ENCODE results near the gene SUGP2.
"Not testable (repeated sequence)": the region's sequence is repeated elsewhere in the genome, so short reads cannot be mapped to it uniquely, and the experiment has no call there.

SUGP2 gene

GRCh38 chr19:18990128-18990708, 43.1 kb downstream of the SUGP2 start:
- no peak for DNase-seq (ENCODE audit: low spot score)

DNA sequence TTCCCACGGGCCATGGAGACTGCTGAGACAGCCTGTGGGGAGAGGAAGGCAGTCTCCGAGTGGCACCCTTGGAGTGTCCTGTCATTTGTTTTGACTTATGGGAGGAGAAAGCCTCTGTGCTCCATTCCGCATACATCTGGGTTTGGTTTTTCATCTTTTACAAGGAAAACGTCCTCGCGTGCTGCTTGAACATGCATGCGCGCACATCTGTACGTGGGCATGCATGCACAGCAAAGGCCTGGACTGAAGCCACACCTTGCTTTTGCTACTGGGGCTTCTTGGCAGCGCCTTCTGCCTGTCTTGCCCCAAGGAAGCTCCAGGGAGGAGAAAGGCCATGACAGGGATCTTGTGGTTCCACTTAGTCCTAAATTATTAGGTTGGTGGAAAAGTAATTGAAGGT, 44.0 kb downstream of the SUGP2 start:
- no peak for DNase-seq (ENCODE audit: low spot score)

GRCh38 chr19:18987456-18987855, 45.9 kb downstream of the SUGP2 start:
- DNase-seq (ENCODE audit: low spot score), result no peak

- no peak for DNase-seq (ENCODE audit: low spot score)
Observed at GRCh38 chr19:18985257-18985656, 48.1 kb downstream of the SUGP2 start.

GRCh38 chr19:18984251-18984650, 49.1 kb downstream of the SUGP2 start:
- no peak for DNase-seq (ENCODE audit: low spot score)

- DNase-seq (ENCODE audit: low spot score), result no peak
Observed at GRCh38 chr19:18982669-18983068, 50.6 kb downstream of the SUGP2 start.

DNA sequence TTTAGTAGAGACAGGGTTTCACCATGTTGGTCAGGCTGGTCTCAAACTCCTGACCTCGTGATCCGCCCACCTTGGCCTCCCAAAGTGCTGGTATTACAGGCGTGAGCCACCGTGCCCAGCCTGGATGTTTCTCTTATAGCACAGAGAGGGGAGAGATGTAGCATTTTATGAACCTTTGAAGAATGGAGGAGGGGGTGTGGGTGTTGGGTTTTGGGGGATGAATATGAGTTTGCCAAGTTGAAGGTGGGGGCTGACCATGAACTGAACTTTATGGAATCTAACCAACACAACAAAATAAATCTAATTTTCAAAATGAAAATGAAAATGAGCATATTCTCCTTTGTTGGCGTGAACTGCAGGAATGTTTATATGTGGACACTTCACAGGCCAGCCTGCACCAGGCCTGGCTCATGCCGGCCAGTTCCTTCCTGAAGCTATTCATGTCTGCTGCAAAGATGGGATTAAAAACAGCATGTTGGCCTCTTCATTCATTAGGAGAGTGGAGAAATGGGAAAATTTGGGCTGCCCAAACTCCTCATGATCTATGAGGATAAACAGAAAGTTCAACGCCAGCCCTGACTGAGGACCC, 52.8 kb downstream of the SUGP2 start:
- no peak for DNase-seq (ENCODE audit: low spot score)

GRCh38 chr19:18978616-18979015, 54.7 kb downstream of the SUGP2 start:
- DNase-seq (ENCODE audit: low spot score), result no peak

- DNase-seq (ENCODE audit: low spot score), result no peak
Observed at GRCh38 chr19:18975869-18976268, 57.4 kb downstream of the SUGP2 start.

GRCh38 chr19:18975011-18975410, 58.3 kb downstream of the SUGP2 start:
- DNase-seq (ENCODE audit: low spot score), result no peak

- DNase-seq (ENCODE audit: low spot score), result no peak
Observed at GRCh38 chr19:18972851-18973250, 60.5 kb downstream of the SUGP2 start.

GRCh38 chr19:18972301-18972811, 61.0 kb downstream of the SUGP2 start:
- DNase-seq (ENCODE audit: low spot score), result no peak

DNA sequence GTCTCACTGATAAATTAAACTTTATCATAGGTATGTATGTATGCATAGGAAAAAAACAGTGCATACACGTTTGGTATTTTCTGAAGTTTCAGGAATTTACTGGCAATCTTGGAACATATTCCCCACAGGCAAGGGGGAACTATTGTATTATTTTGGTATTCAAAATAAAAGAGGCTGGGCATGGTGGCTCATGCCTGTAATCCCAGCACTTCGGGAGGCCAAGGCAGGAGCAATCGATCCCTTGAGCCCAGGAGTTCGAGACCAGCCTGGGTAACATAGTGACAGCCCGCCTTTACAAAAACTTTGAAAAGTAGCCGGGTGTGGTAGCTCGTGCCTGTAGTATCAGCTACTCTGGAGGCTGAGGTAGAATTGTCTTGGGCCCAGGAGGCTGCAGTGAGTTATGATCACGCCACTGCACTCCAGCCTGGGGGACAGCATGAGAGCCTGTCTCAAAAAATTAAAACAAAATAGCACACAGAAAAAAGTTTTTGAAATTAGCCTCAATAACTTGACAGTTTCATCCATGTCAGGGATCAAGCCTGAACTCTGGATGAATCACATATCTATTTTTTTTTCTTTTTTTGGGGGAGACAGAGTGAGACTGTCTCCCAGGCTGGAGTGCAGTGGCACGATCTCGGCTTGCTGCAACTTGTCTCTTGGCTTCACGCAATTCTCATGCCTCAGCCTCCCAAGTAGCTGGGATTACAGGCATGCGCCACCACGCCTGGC, 63.2 kb downstream of the SUGP2 start:
- no peak for DNase-seq (ENCODE audit: low spot score)

DNA sequence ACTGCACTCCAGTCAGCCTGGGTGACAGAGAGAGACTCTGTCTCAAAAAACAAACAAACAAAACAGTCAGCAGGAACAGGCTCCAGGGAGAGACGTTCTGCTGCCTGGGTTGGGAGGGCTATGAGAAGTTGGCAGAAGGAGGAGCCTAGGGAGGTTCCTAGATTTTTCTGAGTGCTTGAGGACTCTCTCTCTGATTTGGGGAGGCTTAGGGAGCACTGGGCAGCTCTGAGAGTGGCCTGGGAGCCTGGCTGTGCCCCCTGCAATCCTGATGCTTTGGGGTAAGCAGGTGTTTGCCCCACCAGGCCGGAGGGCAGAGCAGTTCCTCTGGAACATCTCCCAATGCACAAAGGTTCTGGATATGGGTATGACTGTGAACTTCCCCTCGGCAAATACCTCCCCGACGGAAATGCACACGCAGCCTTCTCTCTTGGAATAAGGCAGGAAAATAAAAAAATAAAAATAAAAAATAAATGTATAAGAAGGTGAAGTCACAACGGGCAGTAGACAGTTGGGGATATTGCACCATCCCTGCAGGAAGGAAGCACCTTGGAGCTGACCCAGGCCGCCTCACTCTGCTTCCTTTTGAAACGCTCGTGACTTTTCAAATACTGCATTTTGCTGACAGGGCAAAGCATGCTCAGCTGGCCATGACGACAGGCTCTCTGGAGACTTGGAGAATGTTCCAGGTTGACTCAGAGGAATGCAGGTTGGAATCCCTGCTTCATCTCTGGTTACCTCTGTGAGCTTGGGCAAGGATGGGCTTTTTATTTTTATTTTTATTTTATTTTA, 65.8 kb downstream of the SUGP2 start:
- no peak for DNase-seq (ENCODE audit: low spot score)

DNA sequence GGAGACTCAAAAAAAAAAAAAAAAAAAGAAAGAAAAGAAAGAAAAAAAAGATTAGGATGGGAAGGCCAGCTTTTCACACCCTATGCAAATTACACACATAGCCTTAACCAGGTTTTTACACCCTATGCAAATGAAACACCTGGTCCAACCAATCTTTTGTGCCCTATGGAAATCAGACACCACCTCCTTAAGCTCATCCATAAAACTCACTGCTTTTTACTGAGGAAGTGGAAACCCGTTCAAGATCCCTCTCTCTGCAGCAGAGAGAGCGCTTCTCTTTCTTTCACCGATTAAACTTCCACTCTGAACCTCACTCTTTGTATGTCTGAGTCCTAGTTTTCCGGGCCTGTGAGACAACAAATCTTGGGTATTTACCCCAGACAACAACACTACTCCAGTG, 67.0 kb downstream of the SUGP2 start:
- DNase-seq (ENCODE audit: low spot score), result no peak

DNA sequence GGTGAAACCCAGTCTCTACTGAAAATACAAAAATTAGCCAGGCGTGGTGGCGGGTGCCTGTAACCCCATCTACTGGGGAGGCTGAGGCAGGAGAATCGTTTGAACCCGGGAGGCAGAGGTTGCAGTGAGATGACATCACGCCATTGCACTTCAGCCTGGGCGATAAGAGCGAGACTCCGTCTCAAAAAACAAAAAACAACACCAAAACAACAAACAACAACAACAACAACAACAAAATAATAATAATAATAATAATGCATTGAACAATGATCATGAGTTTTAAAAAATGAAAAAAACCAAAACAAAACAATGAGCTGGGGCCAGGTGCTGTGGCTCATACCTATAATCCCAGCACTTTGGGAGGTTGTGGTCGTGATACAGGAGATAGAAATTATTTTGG, 69.2 kb downstream of the SUGP2 start:
- DNase-seq (ENCODE audit: low spot score), result no peak

DNA sequence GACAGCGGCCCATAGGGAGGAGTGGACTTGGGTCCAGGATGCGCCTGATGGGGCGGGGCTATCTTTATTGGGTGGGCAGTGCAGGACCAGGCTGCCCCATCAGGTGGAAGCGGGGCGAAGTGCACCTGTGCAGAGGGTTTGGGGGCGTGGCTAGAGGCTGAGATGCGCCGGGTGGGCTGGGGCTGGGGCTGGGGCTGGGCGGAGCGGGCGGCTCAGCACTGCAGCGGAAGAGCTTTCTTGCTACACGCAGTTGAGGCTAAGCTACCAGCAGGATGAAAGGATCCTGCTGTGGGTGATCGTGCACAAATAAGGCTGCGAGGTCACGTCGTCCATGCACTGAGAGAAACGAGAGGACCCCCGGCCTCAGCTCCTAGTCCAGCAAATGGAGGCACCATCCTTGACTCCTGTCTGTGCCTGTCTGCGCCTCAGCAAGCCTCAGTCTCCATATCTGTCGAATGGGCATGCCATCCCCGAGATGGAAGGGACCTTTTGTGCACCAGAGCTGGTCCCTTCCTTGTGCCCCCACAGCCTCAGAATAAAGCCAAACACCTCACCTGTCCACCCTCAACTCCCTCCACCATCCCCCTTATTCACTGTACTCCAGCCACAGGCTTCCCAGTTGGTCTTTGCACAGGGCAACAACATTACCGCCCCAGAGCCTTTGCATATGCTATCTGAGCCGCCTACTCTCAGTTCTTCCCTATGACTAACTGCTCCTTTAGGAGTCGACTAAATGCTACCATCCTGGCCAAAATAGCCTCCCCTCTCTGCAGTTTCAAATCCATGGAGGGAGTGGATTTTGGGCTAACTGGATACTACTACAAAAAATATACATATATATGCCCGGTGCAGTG, 71.3 kb downstream of the SUGP2 start:
- peak; percentile 50 for DNase-seq (ENCODE audit: low spot score)

DNA sequence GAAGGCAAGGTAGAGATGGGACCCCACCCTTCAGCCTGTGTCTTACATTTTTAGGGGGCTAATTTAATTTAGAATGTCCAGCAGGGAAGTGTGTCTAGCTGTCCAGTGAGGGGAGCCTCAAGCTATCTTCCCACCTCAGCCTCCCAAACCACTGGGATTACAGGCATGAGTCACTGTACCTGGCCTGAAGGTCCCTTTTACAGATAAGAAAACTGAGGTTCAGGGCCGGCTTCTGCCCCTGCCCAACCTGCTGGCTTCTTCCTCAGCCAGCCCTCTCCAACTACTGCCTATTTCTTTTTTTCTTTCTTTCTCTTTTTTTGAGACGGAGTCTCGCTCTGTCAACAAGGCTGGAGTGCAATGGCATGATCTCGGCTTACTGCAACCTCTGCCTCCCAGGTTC, 72.9 kb downstream of the SUGP2 start:
- no peak for DNase-seq (ENCODE audit: low spot score)

- no peak for DNase-seq (ENCODE audit: low spot score)
Observed at GRCh38 chr19:18955042-18955441, 78.3 kb downstream of the SUGP2 start.

DNA sequence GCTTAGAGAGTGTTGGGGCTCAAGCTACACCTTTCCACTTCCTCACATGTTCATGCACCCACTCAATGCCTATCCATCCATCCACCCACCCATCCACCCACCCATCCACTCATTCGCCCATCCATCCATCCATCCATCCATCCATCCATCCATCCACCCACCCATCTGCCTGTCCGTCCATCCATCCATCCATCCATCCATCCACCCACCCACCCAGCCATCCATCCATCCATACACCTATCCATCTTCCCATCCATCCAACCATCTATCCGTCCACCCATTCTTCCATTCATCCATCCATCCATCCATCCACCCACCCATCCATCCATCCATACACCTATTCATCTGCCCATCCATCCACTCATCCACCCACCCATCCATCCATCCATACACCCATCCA, 79.2 kb downstream of the SUGP2 start:
- no peak for DNase-seq (ENCODE audit: low spot score)

GRCh38 chr19:18952364-18953003, 80.8 kb downstream of the SUGP2 start:
- not testable (repeated sequence) for DNase-seq (ENCODE audit: low spot score)
